Measurements from ENCODE around the gene SERPINA9. TPM values are rescaled to one million over a fixed set of nuclear protein-coding genes. Genes with fewer than 3 reads are reported as not detected.

The SERPINA9 gene
- total RNA-seq, 2 donors from 2014 or later, result not detected

- no peaks in the 10 kb centered on the region for H3K9me3 ChIP-seq
- no peak for TF ChIP-seq CTCF (IDR thresholded peaks at IDR 0.05)
- H3K36me3 ChIP-seq, result no peaks in the 10 kb centered on the region
- no peaks in the 10 kb centered on the region for H3K4me1 ChIP-seq
- DNase-seq (ENCODE audit: low spot score), result no peak
- H3K27me3 ChIP-seq, result no peaks in the 10 kb centered on the region
- no peak overlapping the region for H3K4me3 ChIP-seq
- H3K27ac ChIP-seq, result no peak overlapping the region
Measured at GRCh38 chr14:94439453-94440057, 36.4 kb downstream of the SERPINA9 start.

DNA sequence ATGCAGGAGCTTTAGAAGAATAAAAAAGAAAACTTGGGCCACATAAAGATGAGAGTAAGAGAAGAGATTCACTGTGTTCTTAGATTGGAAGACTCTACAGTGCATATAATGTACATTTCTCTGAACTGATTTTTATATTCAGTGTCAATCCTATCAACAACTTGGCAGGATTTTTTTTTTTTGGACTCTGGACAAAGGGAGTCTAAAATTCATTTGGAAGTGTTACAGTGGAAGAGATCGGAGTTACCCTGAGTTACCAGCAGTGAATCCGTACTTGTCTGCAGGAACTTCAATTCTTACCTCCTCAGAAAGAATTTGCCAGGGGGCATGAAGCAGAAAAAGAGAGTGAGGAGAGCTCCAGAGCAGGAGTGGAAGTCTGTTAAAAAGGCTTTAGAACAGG, 47.4 kb downstream of the SERPINA9 start:
- H3K27me3 ChIP-seq, result no peaks in the 10 kb centered on the region
- no peak for TF ChIP-seq CTCF (IDR thresholded peaks at IDR 0.05)
- no peaks in the 10 kb centered on the region for H3K4me1 ChIP-seq
- no peak overlapping the region for H3K4me3 ChIP-seq
- H3K9me3 ChIP-seq, result no peaks in the 10 kb centered on the region
- no peaks in the 10 kb centered on the region for H3K36me3 ChIP-seq
- H3K27ac ChIP-seq, result no peak overlapping the region
- no peak for DNase-seq (ENCODE audit: low spot score)

- no peak for DNase-seq (ENCODE audit: low spot score)
- Histone ChIP-seq H3K27me3 (no peaks in the 10 kb centered on the region), H3K27ac (no peak overlapping the region), H3K4me1 (no peaks in the 10 kb centered on the region), H3K4me3 (no peak overlapping the region), H3K9me3 (no peaks in the 10 kb centered on the region), H3K36me3 (no peaks in the 10 kb centered on the region)
- TF ChIP-seq CTCF (IDR thresholded peaks at IDR 0.05), result no peak
Measured at GRCh38 chr14:94427016-94427613, 48.9 kb downstream of the SERPINA9 start.

DNA sequence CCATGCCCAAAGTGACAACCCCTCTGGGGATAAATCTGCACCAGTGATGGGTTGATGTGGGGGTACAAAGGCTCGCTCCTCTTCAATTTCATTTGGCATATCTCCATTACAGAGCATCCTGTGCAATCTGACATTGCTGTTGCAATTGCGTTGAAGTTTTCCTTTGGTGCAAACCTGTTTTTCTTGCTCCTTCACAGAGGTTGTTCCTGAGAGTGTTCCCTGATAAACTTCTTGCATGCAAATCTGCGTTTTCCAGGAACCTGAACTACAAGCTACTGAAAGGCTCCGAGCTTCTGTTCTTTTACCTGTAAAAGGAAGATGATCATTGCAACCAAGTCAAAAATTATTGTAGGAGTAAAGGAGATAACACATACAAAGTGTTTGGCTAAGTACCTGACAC, 49.5 kb downstream of the SERPINA9 start:
- H3K9me3 ChIP-seq, result no peaks in the 10 kb centered on the region
- TF ChIP-seq CTCF (IDR thresholded peaks at IDR 0.05), result no peak
- H3K27me3 ChIP-seq, result no peaks in the 10 kb centered on the region

DNA sequence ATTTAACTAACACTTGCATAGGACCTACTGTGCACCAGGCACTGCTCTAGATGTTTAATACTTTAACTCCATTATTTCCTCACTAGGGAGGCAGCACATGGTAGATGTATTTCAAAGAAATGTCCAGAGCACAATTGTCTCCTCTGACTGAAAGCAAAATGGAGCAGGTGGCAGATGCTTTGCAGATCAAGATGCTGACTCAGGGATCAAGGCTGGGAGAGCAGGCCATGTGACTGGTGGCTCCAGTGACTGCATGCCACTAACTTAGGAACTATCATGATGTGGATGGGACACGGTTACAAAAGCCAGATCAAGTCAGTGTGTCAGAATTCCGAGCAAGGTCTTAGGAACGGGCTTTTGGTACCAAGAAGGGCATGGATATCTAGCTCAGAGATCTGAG, 51.6 kb downstream of the SERPINA9 start:
- H3K4me3 ChIP-seq, result no peak overlapping the region
- H3K4me1 ChIP-seq, result no peaks in the 10 kb centered on the region
- H3K36me3 ChIP-seq, result no peaks in the 10 kb centered on the region
- no peak for DNase-seq (ENCODE audit: low spot score)
- H3K9me3 ChIP-seq, result no peaks in the 10 kb centered on the region
- H3K27me3 ChIP-seq, result no peaks in the 10 kb centered on the region
- TF ChIP-seq CTCF (IDR thresholded peaks at IDR 0.05), result no peak
- H3K27ac ChIP-seq, result no peak overlapping the region

More for the DNA sequence above, 49.5 kb downstream of the SERPINA9 start:
- Histone ChIP-seq H3K27ac (no peak overlapping the region), H3K36me3 (no peaks in the 10 kb centered on the region), H3K4me1 (no peaks in the 10 kb centered on the region), H3K4me3 (no peak overlapping the region)
- no peak for DNase-seq (ENCODE audit: low spot score)
